Mesenchymal stem cell (in vitro differentiated cells and primary cell): ENCODE data around the gene JUN.
A peak's percentile ranks its signal among the peaks of the same experiment; 100 is the strongest.

Source experiments
- DNase-seq: peaks from one replicate; pipeline ENCODE4 v3.0.0-alpha.2; 2013
- H2AFZ ChIP-seq: one replicate; pipeline ENCODE4 v1.6.1; 2013; ENCODE audit warnings: low read depth, mild to moderate bottlenecking, control low read depth, inconsistent platforms, low read length, moderate library complexity
- H2AK5ac ChIP-seq: 2 replicates; pipeline ENCODE4 v1.6.1; 2013; ENCODE audit warnings: low read length, moderate library complexity, mild to moderate bottlenecking, inconsistent platforms; ENCODE audit not compliant: severe bottlenecking
- H2BK120ac ChIP-seq: one replicate; pipeline ENCODE4 v1.6.1; 2013; ENCODE audit warnings: low read depth, mild to moderate bottlenecking, inconsistent platforms, low read length, moderate library complexity
- H2BK12ac ChIP-seq, 2 experiments: one replicate each; pipeline ENCODE4 v1.6.1; 2013; ENCODE audit warnings: inconsistent platforms in 2 of 2, low read length in 2 of 2, mild to moderate bottlenecking in 2 of 2, moderate library complexity in 2 of 2, control low read depth in 1 of 2
- H2BK15ac ChIP-seq: one replicate; pipeline ENCODE4 v1.6.1; 2013; ENCODE audit warnings: mild to moderate bottlenecking, low read depth, inconsistent platforms; ENCODE audit not compliant: poor library complexity, severe bottlenecking
- H2BK5ac ChIP-seq: 2 replicates; pipeline ENCODE4 v1.6.1; 2013; ENCODE audit warnings: low read depth, mild to moderate bottlenecking, low read length, control low read depth, inconsistent platforms; ENCODE audit not compliant: poor library complexity, severe bottlenecking
- H3K14ac ChIP-seq, 2 experiments: one replicate each; pipeline ENCODE4 v1.6.1; 2013; ENCODE audit warnings: inconsistent platforms in 2 of 2, low read length in 2 of 2, control low read depth in 1 of 2, mild to moderate bottlenecking in 1 of 2, moderate library complexity in 1 of 2
- H3K18ac ChIP-seq, 2 experiments: one replicate each; pipeline ENCODE4 v1.6.1; 2013; ENCODE audit warnings: inconsistent platforms in 2 of 2, low read length in 2 of 2, control low read depth in 1 of 2, low read depth in 1 of 2, mild to moderate bottlenecking in 1 of 2
- H3K23ac ChIP-seq, 2 experiments: one replicate each; pipeline ENCODE4 v1.6.1; 2013; ENCODE audit warnings: inconsistent platforms in 2 of 2, low read length in 2 of 2, mild to moderate bottlenecking in 2 of 2, moderate library complexity in 2 of 2, control low read depth in 1 of 2
- H3K27ac ChIP-seq: 2 replicates; pipeline ENCODE4 v1.5.1; 2013; ENCODE audit warnings: mild to moderate bottlenecking, moderate library complexity, low read length, control low read depth, inconsistent platforms; ENCODE audit not compliant: poor library complexity, severe bottlenecking
- H3K27me3 ChIP-seq, 2 experiments: 2 replicates each; pipeline versions ENCODE4 v1.6.1 to v1.7.0; 2013; ENCODE audit warnings: low read length in 2 of 2, mild to moderate bottlenecking in 2 of 2, moderate library complexity in 2 of 2, control low read depth in 1 of 2, inconsistent platforms in 1 of 2; ENCODE audit not compliant: control insufficient read depth in 1 of 2, insufficient read depth in 1 of 2
- H3K36me3 ChIP-seq, 2 experiments: 2 replicates each; pipeline versions ENCODE4 v1.6.1 to v1.7.0; 2013; ENCODE audit warnings: low read length in 2 of 2, control low read depth in 1 of 2, inconsistent platforms in 1 of 2, low read depth in 1 of 2, mild to moderate bottlenecking in 1 of 2; ENCODE audit not compliant: insufficient read depth in 2 of 2, control insufficient read depth in 1 of 2
- H3K4ac ChIP-seq, 2 experiments: one replicate each; pipeline ENCODE4 v1.6.1; 2013; ENCODE audit warnings: inconsistent platforms in 2 of 2, low read length in 2 of 2, mild to moderate bottlenecking in 2 of 2, moderate library complexity in 2 of 2, control low read depth in 1 of 2, low read depth in 1 of 2
- H3K4me1 ChIP-seq: 2 replicates; pipeline ENCODE4 v1.6.1; 2013; ENCODE audit warnings: low read depth, low read length, control low read depth; ENCODE audit not compliant: control insufficient read depth, insufficient read depth
- H3K4me2 ChIP-seq: 2 replicates; pipeline ENCODE4 v1.6.1; 2013; ENCODE audit warnings: low read length, mild to moderate bottlenecking, inconsistent platforms; ENCODE audit not compliant: poor library complexity, severe bottlenecking
- H3K4me3 ChIP-seq, 2 experiments: 2 replicates each; pipeline versions ENCODE4 v1.5.1 to v1.7.0; 2013; ENCODE audit warnings: low read length in 2 of 2, mild to moderate bottlenecking in 2 of 2, control low read depth in 1 of 2, low read depth in 1 of 2; ENCODE audit not compliant: insufficient read depth in 1 of 2
- H3K79me1 ChIP-seq: replicated peaks from 2 replicates; pipeline ENCODE4 v1.6.1; 2013; ENCODE audit warnings: mild to moderate bottlenecking, control low read depth, low read length, inconsistent platforms; ENCODE audit not compliant: poor library complexity, severe bottlenecking
- H3K9ac ChIP-seq: 2 replicates; pipeline ENCODE4 v1.7.0; 2013; ENCODE audit warnings: mild to moderate bottlenecking, low read length, moderate library complexity
- H3K9me3 ChIP-seq: 2 replicates; pipeline ENCODE4 v1.7.0; 2013; ENCODE audit warnings: mild to moderate bottlenecking, low read length; ENCODE audit not compliant: control insufficient read depth
- H4K8ac ChIP-seq: one replicate; pipeline ENCODE4 v1.6.1; 2013; ENCODE audit warnings: inconsistent platforms, mild to moderate bottlenecking, low read length, moderate library complexity
- H4K91ac ChIP-seq: one replicate; pipeline ENCODE4 v1.6.1; 2013; ENCODE audit warnings: mild to moderate bottlenecking, low read length, inconsistent platforms
- WGBS: methylation state at CpG from one replicate; pipeline ENCODE4 v1.1.7; 2013; ENCODE audit warnings: mixed read lengths; 5-methylcytosine and 5-hydroxymethylcytosine counted together

Gene JUN

DNA sequence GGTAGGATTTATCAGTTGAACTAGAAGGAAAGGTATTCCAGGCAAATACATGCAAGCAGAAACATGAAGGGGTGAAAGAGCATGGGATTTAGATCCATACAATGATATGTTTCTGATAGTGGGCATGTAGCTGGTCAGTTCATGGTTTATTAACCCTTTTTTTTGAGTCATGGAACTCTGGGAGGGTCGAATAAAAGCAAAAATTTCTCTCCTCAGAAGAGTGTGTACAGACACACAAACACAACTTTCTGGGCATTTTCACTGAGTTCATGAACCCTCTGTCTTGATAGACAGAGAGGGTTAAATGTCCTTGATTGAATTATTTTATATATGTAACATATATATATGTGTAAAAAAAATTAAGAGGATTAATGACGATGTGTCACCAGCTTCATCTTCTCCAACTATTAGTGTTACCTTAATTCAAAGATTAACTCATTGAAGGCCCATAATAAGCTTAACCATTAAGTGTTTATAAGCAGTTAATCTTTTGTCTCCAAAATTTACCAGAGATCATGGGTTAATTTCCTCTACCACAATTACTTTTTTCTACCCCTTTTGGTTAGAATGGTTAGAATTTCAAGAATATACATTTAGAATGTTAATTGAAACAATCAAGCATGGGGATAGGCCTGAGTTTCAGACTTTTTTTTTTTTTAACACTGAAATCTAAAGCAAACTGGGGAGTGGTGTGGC lies 4.6 kb downstream of the JUN start:
- H3K9me3 ChIP-seq: no peaks in the 10 kb centered on the region
- peak overlapping the region in 1 of 2 experiments; percentile 99 for H3K4me3 ChIP-seq
- H3K23ac ChIP-seq: no peak overlapping the region
- no peaks in the 10 kb centered on the region for H3K4me1 ChIP-seq
- H3K9ac ChIP-seq: peak overlapping the region; percentile 100
- H3K18ac ChIP-seq: no peak overlapping the region
- no peak overlapping the region for H2AFZ ChIP-seq
- H2BK120ac ChIP-seq: no peak overlapping the region
- DNase-seq: peak; percentile 87
- H3K36me3 ChIP-seq: peaks cover 14 to 26% of the 10 kb centered on the region in 2 experiments
- H2BK12ac ChIP-seq: no peak overlapping the region
- H3K4me2 ChIP-seq: peak overlapping the region; percentile 57
- no peak overlapping the region for H2AK5ac ChIP-seq
- peak overlapping the region; percentile 65 for H3K27ac ChIP-seq
- H3K79me1 ChIP-seq: peaks cover 3% of the 10 kb centered on the region
- H4K91ac ChIP-seq: no peak overlapping the region
- H2BK5ac ChIP-seq: no peak overlapping the region
- H2BK15ac ChIP-seq: no peak overlapping the region
- H3K27me3 ChIP-seq: no peaks in the 10 kb centered on the region
- H4K8ac ChIP-seq: no peak overlapping the region
- no peak overlapping the region for H3K4ac ChIP-seq
- WGBS: 80% methylated on average over 1 of the region's 2 CpGs
- H3K14ac ChIP-seq: no peak overlapping the region

- H4K91ac ChIP-seq: no peak overlapping the region
- H2BK120ac ChIP-seq: no peak overlapping the region
- H2AK5ac ChIP-seq: no peak overlapping the region
- H3K27me3 ChIP-seq: no peaks in the 10 kb centered on the region
- no peak overlapping the region for H2BK5ac ChIP-seq
- H3K27ac ChIP-seq: no peak overlapping the region
- H3K9me3 ChIP-seq: no peaks in the 10 kb centered on the region
- no peak overlapping the region for H2BK12ac ChIP-seq
- peaks cover 14 to 26% of the 10 kb centered on the region in 2 experiments for H3K36me3 ChIP-seq
- no peak overlapping the region for H3K23ac ChIP-seq
- no peak overlapping the region for H3K4me2 ChIP-seq
- peak; percentile 55 for DNase-seq
- no peak overlapping the region for H3K14ac ChIP-seq
- WGBS: no CpG with 5 or more reads among the region's 3 CpGs
- no peak overlapping the region for H2AFZ ChIP-seq
- no peak overlapping the region for H3K4me3 ChIP-seq
- peak overlapping the region; percentile 100 for H3K9ac ChIP-seq
- H3K79me1 ChIP-seq: peaks cover 3% of the 10 kb centered on the region
- H3K4me1 ChIP-seq: peaks cover under 1% of the 10 kb centered on the region
- no peak overlapping the region for H4K8ac ChIP-seq
- H3K4ac ChIP-seq: no peak overlapping the region
- no peak overlapping the region for H3K18ac ChIP-seq
- no peak overlapping the region for H2BK15ac ChIP-seq
These were observed 5.4 kb downstream of the JUN start for GRCh38 chr1:58778385-58779000.

DNA sequence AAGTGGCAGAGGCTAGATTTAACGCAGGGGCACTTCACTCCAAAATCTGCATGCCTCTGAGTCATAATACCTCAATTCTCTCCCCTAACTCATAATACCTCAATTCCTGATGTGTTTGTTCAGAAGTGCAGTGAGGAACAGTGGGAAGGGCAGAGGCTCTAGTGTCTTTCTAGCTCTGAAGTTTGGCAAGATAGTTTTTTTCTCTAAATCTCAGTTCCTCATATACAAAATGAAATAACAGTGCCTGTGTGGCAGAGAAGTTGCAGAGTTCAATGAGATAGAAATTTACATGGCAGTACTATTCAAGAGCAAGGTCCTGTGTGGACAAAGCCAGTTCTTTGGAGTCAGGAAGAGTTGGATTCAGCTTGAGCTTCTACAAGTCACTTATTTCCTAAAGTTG lies 9.8 kb downstream of the JUN start:
- Histone ChIP-seq H2BK12ac (no peak overlapping the region), H2BK15ac (no peak overlapping the region), H3K27ac (peak overlapping the region; percentile 45), H4K91ac (no peak overlapping the region), H3K36me3 (no peaks in the 10 kb centered on the region), H2BK120ac (no peak overlapping the region), H3K23ac (no peak overlapping the region), H3K79me1 (peaks cover 3% of the 10 kb centered on the region), H3K14ac (no peak overlapping the region), H3K18ac (no peak overlapping the region), H2BK5ac (no peak overlapping the region), H3K4me3 (no peak overlapping the region), H3K4ac (no peak overlapping the region), H2AK5ac (no peak overlapping the region), H3K4me1 (peaks cover 5% of the 10 kb centered on the region), H4K8ac (no peak overlapping the region), H3K4me2 (no peak overlapping the region), H3K9me3 (no peaks in the 10 kb centered on the region), H2AFZ (no peak overlapping the region), H3K27me3 (no peaks in the 10 kb centered on the region), H3K9ac (peak overlapping the region; percentile 30)
- 100% methylated on average over 1 of the region's 1 CpG for WGBS
- no peak for DNase-seq

DNA sequence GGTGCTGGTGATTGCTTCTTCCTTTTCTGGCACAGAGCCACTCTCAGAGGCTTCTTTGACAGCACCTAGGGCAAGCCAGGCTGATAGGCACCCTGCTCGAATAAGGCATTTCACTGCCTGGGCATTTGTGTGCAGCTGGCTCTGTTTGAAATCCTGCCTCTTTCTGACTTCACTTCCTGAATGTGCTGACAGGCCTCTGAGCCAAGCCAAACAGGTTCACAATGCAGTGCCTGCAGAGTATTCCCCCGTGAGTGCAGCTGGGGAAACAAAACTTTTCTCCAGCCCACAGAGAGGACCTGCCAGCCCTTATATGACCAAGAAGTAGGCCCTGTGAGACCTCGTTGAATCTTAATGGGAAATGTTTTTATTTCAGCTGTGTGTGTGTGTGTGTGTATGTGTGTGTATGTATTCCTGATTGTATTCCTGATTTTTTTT lies 10.4 kb downstream of the JUN start:
- H2AFZ ChIP-seq: no peak overlapping the region
- H3K14ac ChIP-seq: no peak overlapping the region
- H2BK120ac ChIP-seq: no peak overlapping the region
- no peak overlapping the region for H3K4me2 ChIP-seq
- H4K8ac ChIP-seq: peak overlapping the region; percentile 3
- peak overlapping the region; percentile 6 to 26 for H3K18ac ChIP-seq
- no peaks in the 10 kb centered on the region for H3K9me3 ChIP-seq
- H3K27ac ChIP-seq: peak overlapping the region; percentile 45
- no peak overlapping the region for H2BK5ac ChIP-seq
- peak overlapping the region; percentile 39 for H3K9ac ChIP-seq
- H3K4me3 ChIP-seq: no peak overlapping the region
- no peak overlapping the region for H2BK15ac ChIP-seq
- H2BK12ac ChIP-seq: no peak overlapping the region
- H4K91ac ChIP-seq: no peak overlapping the region
- no peaks in the 10 kb centered on the region for H3K36me3 ChIP-seq
- DNase-seq: peak; percentile 49
- peaks cover 3% of the 10 kb centered on the region for H3K79me1 ChIP-seq
- H3K4me1 ChIP-seq: peaks cover 5% of the 10 kb centered on the region
- H2AK5ac ChIP-seq: no peak overlapping the region
- no peak overlapping the region for H3K23ac ChIP-seq
- H3K27me3 ChIP-seq: no peaks in the 10 kb centered on the region
- 7% methylated on average over 3 of the region's 3 CpGs for WGBS
- no peak overlapping the region for H3K4ac ChIP-seq
